Gastrocnemius medialis (tissue), 4 donors: ENCODE results near the gene MED16. TPM values are rescaled to one million over a fixed set of nuclear protein-coding genes. Genes with fewer than 3 reads are reported as not detected.

Experiments
- ATAC-seq, 2 donors: fragments of 150-250 bp; one replicate each; pipeline ENCODE4 v1.9.1; 2016
- DNase-seq, 2 donors: peaks; one replicate each; pipeline ENCODE4 v3.0.0-alpha.2; 2019
- H3K27ac ChIP-seq, 4 donors: fragments of 200-600 bp; sonication (generic); 1 replicate in 1 of 4; 2 replicates in 3 of 4; pipeline ENCODE4 v1.5.1; 2016 to 2018; ENCODE audit warnings: mild to moderate bottlenecking in 2 of 4, moderate library complexity in 1 of 4
- H3K27me3 ChIP-seq, 3 donors: fragments of 200-600 bp; sonication (generic) in 2 of 3; 1 replicate in 1 of 3; 2 replicates in 2 of 3; pipeline versions ENCODE4 v1.5.1 to v1.6.0; 2016 to 2019; ENCODE audit warnings: mild to moderate bottlenecking in 1 of 3, moderate library complexity in 1 of 3
- H3K36me3 ChIP-seq, 2 donors: fragments of 200-600 bp; sonication (generic) in 1 of 2; one replicate each; pipeline ENCODE4 v1.5.1; 2017 to 2018
- H3K4me1 ChIP-seq, 2 donors: fragments of 200-600 bp; sonication (generic) in 1 of 2; one replicate each; pipeline ENCODE4 v1.5.1; 2016 to 2017; ENCODE audit warnings: mild to moderate bottlenecking in 2 of 2
- H3K4me3 ChIP-seq, 4 donors: fragments of 200-600 bp; sonication (generic) in 3 of 4; 1 replicate in 1 of 4; 2 replicates in 3 of 4; pipeline ENCODE4 v1.5.1; 2016 to 2019; ENCODE audit warnings: mild to moderate bottlenecking in 2 of 4
- H3K9me3 ChIP-seq, 3 donors: fragments of 200-600 bp; sonication (generic) in 2 of 3; 1 replicate in 1 of 3; 2 replicates in 2 of 3; pipeline ENCODE4 v1.5.1; 2016 to 2019
- CTCF ChIP-seq, 5 experiments: fragments of 450-650 bp in 3 of 5; fragments of 200-600 bp in 2 of 5; sonication (generic) in 2 of 5; IDR thresholded peaks in 4 of 5; conservative IDR thresholded peaks in 1 of 5; 1 replicate in 4 of 5; 2 replicates in 1 of 5; pipeline ENCODE4 v1.5.1; 2016 to 2019; ENCODE audit warnings: antibody characterized with exemption in 5 of 5, mild to moderate bottlenecking in 3 of 5, moderate library complexity in 3 of 5
- POLR2A ChIP-seq, 2 donors: fragments of 450-650 bp; IDR thresholded peaks; one replicate each; pipeline ENCODE4 v1.6.1; 2017; ENCODE audit warnings: antibody characterized with exemption in 2 of 2, mild to moderate bottlenecking in 2 of 2, moderate library complexity in 2 of 2
- in situ Hi-C, 4 donors: fragments of 200-750 bp; cut with MboI; loops; one replicate each; pipeline versions ENCODE4 v1.15.0 to v1.8.0; 2017; ENCODE audit warnings: low sequenced_read_pairs in 4 of 4
- intact Hi-C: fragments of 100-400 bp; cut with DNase I; formaldehyde crosslinking; loops from one replicate; pipeline ENCODE4 v1.15.1; 2023; ENCODE audit warnings: low total_unique reads
- total RNA-seq, 4 donors: library from RNA; depleted of rRNA; stranded (reverse); fragments of >200 nt; gene quantifications; one replicate each; pipeline versions ENCODE4 v1.1.0 to v1.2.3, GENCODE V29; 2016

MED16 gene
- total RNA-seq, 4 donors from 2014 or later: 22.0 to 67.6 (median 54.6) TPM

- DNase-seq (no peak), ATAC-seq (no peak)
- Histone ChIP-seq H3K9me3 (no peaks in the 10 kb centered on the region), H3K27ac (no peak overlapping the region), H3K4me3 (no peak overlapping the region), H3K4me1 (peaks cover 0 to 11% of the 10 kb centered on the region in 2 donors), H3K36me3 (no peaks in the 10 kb centered on the region), H3K27me3 (peaks cover 60 to 70% (median 65%) of the 10 kb centered on the region in 3 donors)
- TF ChIP-seq CTCF (IDR thresholded peaks at IDR 0.05 in 4 of 5, conservative IDR thresholded peaks at IDR 0.05 in 1 of 5) (no peak), POLR2A (IDR thresholded peaks at IDR 0.05) (no peak)
- intact Hi-C loops: no loop called here
- in situ Hi-C loops: no loop called here
Observed at GRCh38 chr19:848386-848921, 44.5 kb downstream of the MED16 start.

GRCh38 chr19:845707-846521 lies 47.1 kb downstream of the MED16 start:
- peaks cover 62 to 68% (median 64%) of the 10 kb centered on the region in 3 donors for H3K27me3 ChIP-seq
- intact Hi-C loops (no loop called here), in situ Hi-C loops (no loop called here)
- ATAC-seq (no peak), DNase-seq (no peak)
- TF ChIP-seq CTCF (IDR thresholded peaks at IDR 0.05 in 4 of 5, conservative IDR thresholded peaks at IDR 0.05 in 1 of 5) (no peak), POLR2A (IDR thresholded peaks at IDR 0.05) (no peak)
- no peak overlapping the region for H3K27ac ChIP-seq
- no peaks in the 10 kb centered on the region for H3K36me3 ChIP-seq
- H3K4me1 ChIP-seq: peaks cover 0 to 12% of the 10 kb centered on the region in 2 donors
- H3K9me3 ChIP-seq: no peaks in the 10 kb centered on the region
- H3K4me3 ChIP-seq: no peak overlapping the region

GRCh38 chr19:844546-844971 lies 48.4 kb downstream of the MED16 start:
- H3K4me3 ChIP-seq: no peak overlapping the region
- no peaks in the 10 kb centered on the region for H3K9me3 ChIP-seq
- TF ChIP-seq POLR2A (IDR thresholded peaks at IDR 0.05) (no peak), CTCF (IDR thresholded peaks at IDR 0.05 in 4 of 5, conservative IDR thresholded peaks at IDR 0.05 in 1 of 5) (no peak)
- DNase-seq (no peak), ATAC-seq (no peak)
- in situ Hi-C loops: no loop called here
- no peak overlapping the region for H3K27ac ChIP-seq
- H3K4me1 ChIP-seq: peaks cover 0 to 8% of the 10 kb centered on the region in 2 donors
- H3K27me3 ChIP-seq: peaks cover 66 to 78% (median 71%) of the 10 kb centered on the region in 3 donors
- intact Hi-C loops: no loop called here
- H3K36me3 ChIP-seq: no peaks in the 10 kb centered on the region

- H3K36me3 ChIP-seq: no peaks in the 10 kb centered on the region
- H3K4me1 ChIP-seq: peaks cover 0 to 8% of the 10 kb centered on the region in 2 donors
- ATAC-seq: no peak
- intact Hi-C loops (no loop called here), in situ Hi-C loops (no loop called here)
- peaks cover 67 to 76% (median 75%) of the 10 kb centered on the region in 3 donors for H3K27me3 ChIP-seq
- H3K4me3 ChIP-seq: peak overlapping the region in 1 of 4 donors; percentile 13
- H3K9me3 ChIP-seq: no peaks in the 10 kb centered on the region
- no peak for DNase-seq
- TF ChIP-seq POLR2A (IDR thresholded peaks at IDR 0.05): no peak
- TF ChIP-seq CTCF (IDR thresholded peaks at IDR 0.05 in 4 of 5, conservative IDR thresholded peaks at IDR 0.05 in 1 of 5): no peak
- H3K27ac ChIP-seq: no peak overlapping the region
Observed at GRCh38 chr19:843836-844545, 49.0 kb downstream of the MED16 start.
